Activated T-helper 17 cell treated with anti-CD3 and anti-CD28 coated beads, Interleukin-2, amount 50 U/mL, for 72 hours (primary cell): ENCODE results near the gene FSTL4. TPM values are rescaled to one million over a fixed set of nuclear protein-coding genes. Genes with fewer than 3 reads are reported as not detected.

ENCODE experiments used
- ATAC-seq: fragments of 150-1000 bp; cut with Tn5 transposase; replicated peaks from 2 replicates; pipeline ENCODE4 v1.10.0; 2021; ENCODE audit warnings: mild to moderate bottlenecking, moderate library complexity
- H3K27ac Mint-ChIP-seq: one replicate; pipeline ENCODE4 v1.8.0; 2022; ENCODE audit warnings: mixed read lengths
- H3K27me3 Mint-ChIP-seq: one replicate; pipeline ENCODE4 v1.8.0; 2022; ENCODE audit warnings: mixed read lengths
- H3K36me3 Mint-ChIP-seq: one replicate; pipeline ENCODE4 v1.8.0; 2022; ENCODE audit warnings: low read depth, mild to moderate bottlenecking, mixed read lengths
- H3K4me1 Mint-ChIP-seq: one replicate; pipeline ENCODE4 v1.8.0; 2022; ENCODE audit warnings: mixed read lengths
- H3K4me3 Mint-ChIP-seq: one replicate; pipeline ENCODE4 v1.8.0; 2022; ENCODE audit warnings: mild to moderate bottlenecking, mixed read lengths
- H3K9me3 Mint-ChIP-seq: one replicate; pipeline ENCODE4 v1.8.0; 2022; ENCODE audit warnings: mixed read lengths
- total RNA-seq, 2 donors: library from RNA; stranded (reverse); gene quantifications; one replicate each; pipeline ENCODE4 v1.2.3, GENCODE V29; 2022

Gene FSTL4
- total RNA-seq, 2 donors from 2014 or later: 0.24 TPM; not detected in 1

DNA sequence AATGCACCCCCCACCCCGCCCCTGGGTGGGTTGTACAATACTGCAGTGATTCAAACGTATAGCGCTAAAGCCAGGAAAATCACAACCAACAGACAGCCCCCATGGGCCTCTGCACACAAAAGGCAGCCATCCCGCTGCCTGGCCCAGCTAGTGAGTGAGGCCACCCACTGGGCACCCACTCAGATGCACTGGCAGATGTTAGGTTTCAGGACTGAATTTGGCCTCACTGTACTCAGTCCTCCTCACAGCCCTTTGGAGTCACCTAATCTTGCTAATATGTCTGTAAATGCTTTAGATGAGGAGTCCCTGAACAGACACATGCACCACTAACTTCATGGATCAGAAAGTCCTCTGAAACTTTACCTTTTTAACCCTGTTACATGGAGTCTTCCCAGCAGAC lies 87.7 kb downstream of the FSTL4 start:
- Mint-ChIP-seq H3K36me3 (no peaks in the 10 kb centered on the region), H3K4me3 (no peak overlapping the region), H3K9me3 (no peaks in the 10 kb centered on the region)

DNA sequence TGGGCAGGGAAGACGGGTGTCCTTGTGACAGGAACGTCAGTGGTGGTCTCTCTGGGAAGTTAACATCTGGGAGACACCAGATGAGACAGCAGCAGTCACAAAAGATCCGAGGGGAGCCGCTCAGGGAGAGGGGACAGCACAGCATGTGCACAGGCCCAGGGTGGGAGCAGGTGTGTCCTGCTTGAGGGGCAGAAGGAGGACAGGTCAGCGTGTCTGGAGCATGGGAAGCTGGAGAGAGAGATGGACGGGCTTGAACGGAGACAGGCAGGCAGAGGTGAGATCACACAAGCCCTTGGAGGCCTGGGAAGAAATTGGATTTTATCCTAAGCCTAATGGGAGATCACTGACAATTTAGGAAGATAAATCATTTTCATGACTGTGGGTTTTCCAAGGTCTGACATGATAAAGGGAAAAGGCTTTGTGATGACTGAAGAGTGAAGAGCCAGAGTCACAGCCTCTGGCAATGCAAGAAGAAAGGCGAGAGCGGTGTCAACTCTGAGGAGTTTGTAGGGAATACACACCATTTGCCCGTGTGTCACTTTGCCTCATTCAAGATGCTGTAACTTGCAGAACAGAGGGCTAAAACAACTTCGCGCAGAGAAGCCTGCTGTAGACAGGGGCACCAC lies 88.3 kb downstream of the FSTL4 start:
- H3K9me3 Mint-ChIP-seq: no peaks in the 10 kb centered on the region
- peaks cover 9% of the 10 kb centered on the region for H3K27me3 Mint-ChIP-seq
- H3K4me1 Mint-ChIP-seq: no peaks in the 10 kb centered on the region
- H3K4me3 Mint-ChIP-seq: no peak overlapping the region
- H3K27ac Mint-ChIP-seq: no peak overlapping the region
- no peak for ATAC-seq
- H3K36me3 Mint-ChIP-seq: no peaks in the 10 kb centered on the region

More for the DNA sequence above, 87.7 kb downstream of the FSTL4 start:
- no peaks in the 10 kb centered on the region for H3K4me1 Mint-ChIP-seq
- ATAC-seq: no peak
- peaks cover 9% of the 10 kb centered on the region for H3K27me3 Mint-ChIP-seq
- H3K27ac Mint-ChIP-seq: no peak overlapping the region

DNA sequence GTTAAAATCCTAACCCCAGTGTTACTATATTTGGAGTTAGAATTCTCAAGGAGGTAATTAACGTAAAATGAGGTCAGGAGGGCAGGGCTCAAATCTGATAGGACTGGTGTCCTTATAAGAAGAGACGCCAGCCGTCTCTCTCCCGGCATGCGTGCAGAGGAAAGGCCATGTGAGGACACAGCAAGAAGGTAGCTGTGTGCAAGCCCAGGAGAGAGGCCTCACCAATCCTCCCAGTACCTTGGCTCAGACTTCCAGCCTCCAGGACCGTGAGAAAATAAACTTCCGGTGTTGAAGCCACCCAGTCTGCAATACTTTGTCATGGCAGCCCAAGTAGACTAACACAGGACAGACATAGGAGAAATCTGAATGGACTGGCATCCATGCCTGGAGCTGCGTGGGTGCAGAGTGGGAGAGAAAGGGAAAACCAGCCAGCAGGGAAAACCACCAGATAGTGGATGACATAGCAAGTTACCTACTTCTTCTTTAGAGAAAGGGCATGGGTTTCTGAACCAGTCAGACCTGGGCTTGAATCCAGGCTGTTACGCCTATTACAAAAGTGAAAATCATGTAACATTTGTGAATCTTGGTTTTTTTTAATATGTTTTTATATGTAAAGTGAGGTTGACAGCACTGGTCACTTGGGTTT lies 89.2 kb downstream of the FSTL4 start:
- H3K4me3 Mint-ChIP-seq: no peak overlapping the region
- H3K36me3 Mint-ChIP-seq: no peaks in the 10 kb centered on the region
- no peak for ATAC-seq
- H3K9me3 Mint-ChIP-seq: no peaks in the 10 kb centered on the region
- H3K27me3 Mint-ChIP-seq: peaks cover 9% of the 10 kb centered on the region
- no peak overlapping the region for H3K27ac Mint-ChIP-seq
- no peaks in the 10 kb centered on the region for H3K4me1 Mint-ChIP-seq

DNA sequence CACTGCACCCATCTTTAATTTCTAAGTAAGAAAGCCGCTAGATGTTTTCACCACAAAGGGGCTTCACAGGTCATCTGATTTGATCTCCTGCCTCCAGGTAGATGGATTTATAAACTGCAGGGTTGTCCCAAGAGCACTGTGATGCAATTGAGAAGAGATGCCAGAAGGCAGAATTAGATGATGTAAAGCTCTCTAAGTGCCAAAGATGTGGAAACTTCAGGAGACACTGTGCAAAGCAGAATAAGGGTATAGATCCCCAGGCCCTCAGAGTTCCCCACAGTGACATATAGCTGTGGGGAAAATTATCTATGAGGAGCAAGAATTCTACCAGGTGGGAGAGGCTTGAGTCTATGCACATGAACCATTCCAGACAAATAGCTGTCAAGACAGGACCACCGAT lies 90.5 kb downstream of the FSTL4 start:
- H3K27me3 Mint-ChIP-seq: peaks cover 9% of the 10 kb centered on the region
- no peak overlapping the region for H3K4me3 Mint-ChIP-seq
- H3K9me3 Mint-ChIP-seq: no peaks in the 10 kb centered on the region

DNA sequence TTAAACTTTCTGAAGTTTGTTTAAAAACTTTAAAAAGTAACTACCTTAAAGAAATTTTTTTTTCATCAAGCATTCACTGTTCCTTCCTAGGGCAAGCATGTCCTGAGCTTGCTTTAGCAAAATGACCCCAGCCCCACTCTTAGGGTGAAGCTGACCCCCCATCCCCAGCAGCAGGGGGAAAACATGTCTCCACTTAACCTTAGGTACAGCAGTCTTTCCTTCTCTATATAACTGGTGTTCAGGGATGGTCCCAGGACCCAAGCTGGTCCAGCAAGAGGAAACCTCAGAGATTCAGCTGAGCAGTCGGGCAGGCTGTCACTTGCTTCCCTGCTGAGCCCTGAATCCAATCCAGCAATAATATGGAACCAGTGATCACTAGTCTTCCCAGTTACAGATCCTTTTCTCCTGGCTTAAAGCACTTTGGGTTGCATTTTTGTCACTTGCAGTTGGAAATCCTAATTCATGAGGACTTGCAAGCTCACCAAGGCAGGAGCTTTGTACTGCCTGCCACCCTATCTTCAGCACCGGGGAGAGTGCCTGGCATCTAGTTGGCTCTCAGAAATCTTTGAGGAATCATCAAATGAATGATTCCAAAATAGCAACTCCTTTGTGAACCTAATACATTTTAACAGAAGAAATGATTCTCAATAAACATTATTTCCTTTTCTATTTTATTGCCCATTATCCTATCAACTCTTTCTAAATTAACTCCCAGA lies 91.2 kb downstream of the FSTL4 start:
- Mint-ChIP-seq H3K9me3 (no peaks in the 10 kb centered on the region), H3K4me3 (no peak overlapping the region), H3K4me1 (no peaks in the 10 kb centered on the region), H3K36me3 (no peaks in the 10 kb centered on the region), H3K27ac (no peak overlapping the region), H3K27me3 (peaks cover 9% of the 10 kb centered on the region)
- ATAC-seq: no peak

More for the DNA sequence above, 90.5 kb downstream of the FSTL4 start:
- Mint-ChIP-seq H3K36me3 (no peaks in the 10 kb centered on the region), H3K27ac (no peak overlapping the region), H3K4me1 (no peaks in the 10 kb centered on the region)
- no peak for ATAC-seq

DNA sequence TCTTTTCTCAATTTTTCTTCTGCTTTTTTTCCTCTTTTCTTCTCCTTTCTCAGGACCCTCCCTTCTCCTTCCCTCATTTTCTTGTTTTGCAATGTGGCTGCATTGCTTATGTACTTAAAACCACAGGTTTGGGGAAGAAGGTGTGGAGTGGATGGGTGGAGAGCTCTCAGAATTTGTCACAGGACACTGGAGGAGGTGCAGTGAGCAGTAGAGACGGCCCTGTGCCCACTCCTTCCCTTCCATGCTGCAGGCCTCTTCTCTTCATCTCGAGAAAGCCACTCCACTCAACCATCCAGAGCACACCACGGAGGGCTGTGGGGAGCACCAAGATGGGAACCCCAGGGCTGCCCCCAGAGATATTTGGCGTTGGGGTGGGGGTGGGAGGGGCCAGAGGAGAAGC lies 92.3 kb downstream of the FSTL4 start:
- Mint-ChIP-seq H3K4me3 (no peak overlapping the region), H3K27ac (no peak overlapping the region), H3K4me1 (no peaks in the 10 kb centered on the region), H3K27me3 (peaks cover 9% of the 10 kb centered on the region), H3K36me3 (no peaks in the 10 kb centered on the region), H3K9me3 (no peaks in the 10 kb centered on the region)
- ATAC-seq: no peak

DNA sequence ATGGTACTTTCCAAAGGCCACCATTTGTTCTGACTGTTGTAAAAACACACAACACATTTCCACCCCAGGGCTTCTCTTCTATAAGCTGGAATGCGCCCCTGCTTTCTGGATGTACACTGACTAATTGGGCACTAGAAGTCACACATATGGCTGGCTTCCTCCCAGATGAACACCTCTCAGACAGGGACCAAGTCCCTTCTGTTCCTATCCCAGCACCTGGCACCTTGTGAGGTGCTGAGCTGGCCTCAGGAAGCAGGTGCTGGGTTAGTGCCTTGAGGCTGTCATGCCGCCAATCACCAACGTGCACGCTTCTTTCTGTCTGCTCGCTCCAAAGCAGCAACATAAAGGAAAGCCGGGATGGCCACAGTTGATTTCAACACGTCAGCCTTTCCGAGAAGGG lies 93.2 kb downstream of the FSTL4 start:
- Mint-ChIP-seq H3K4me1 (no peaks in the 10 kb centered on the region), H3K27me3 (peaks cover 8% of the 10 kb centered on the region), H3K27ac (no peak overlapping the region), H3K36me3 (no peaks in the 10 kb centered on the region), H3K9me3 (no peaks in the 10 kb centered on the region), H3K4me3 (no peak overlapping the region)
- ATAC-seq: no peak

DNA sequence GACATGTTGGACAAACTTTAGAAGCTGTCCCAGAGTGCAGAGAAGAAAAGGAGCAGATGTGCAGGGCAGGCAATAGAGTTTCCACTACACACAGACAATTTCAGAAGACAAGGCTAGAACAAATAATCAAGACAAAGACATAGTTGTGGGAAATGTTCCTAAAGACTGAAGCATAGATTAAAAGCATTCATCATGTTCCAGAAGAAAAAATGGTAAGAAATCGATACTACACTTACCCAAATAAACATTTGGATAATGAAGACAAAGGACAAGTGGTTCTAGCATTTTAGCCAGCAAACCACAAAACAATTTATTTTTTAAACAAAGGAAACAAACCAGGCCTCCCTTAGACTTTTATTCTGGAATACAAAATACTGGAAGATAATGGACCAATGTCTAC lies 97.9 kb downstream of the FSTL4 start:
- no peaks in the 10 kb centered on the region for H3K9me3 Mint-ChIP-seq
- no peak for ATAC-seq
- no peak overlapping the region for H3K4me3 Mint-ChIP-seq
- H3K4me1 Mint-ChIP-seq: peaks cover under 1% of the 10 kb centered on the region
- H3K27me3 Mint-ChIP-seq: peaks cover 8% of the 10 kb centered on the region
- H3K27ac Mint-ChIP-seq: no peak overlapping the region
- H3K36me3 Mint-ChIP-seq: no peaks in the 10 kb centered on the region

DNA sequence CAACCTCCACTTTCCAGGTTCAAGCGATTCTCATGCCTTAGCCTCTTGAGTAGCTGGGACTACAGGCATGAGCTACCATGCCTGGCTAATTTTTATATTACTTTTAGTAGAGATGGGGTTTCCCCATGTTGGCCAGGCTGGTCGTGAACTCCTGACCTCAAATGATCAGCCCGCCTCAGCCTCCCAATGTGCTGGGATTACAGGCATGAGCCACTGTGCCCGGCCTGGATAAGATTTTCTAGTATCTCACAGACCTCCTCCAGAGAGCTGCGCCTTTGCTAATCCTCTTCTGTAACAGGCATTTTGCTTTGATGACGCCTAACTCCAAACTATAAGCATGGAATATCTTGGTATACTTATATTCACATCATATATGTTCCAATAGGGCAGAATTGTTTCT lies 99.4 kb downstream of the FSTL4 start:
- H3K27me3 Mint-ChIP-seq: peaks cover 8% of the 10 kb centered on the region
- no peak for ATAC-seq
- peaks cover 6% of the 10 kb centered on the region for H3K4me1 Mint-ChIP-seq
- H3K4me3 Mint-ChIP-seq: no peak overlapping the region
- H3K27ac Mint-ChIP-seq: no peak overlapping the region
- H3K36me3 Mint-ChIP-seq: no peaks in the 10 kb centered on the region
- H3K9me3 Mint-ChIP-seq: no peaks in the 10 kb centered on the region

DNA sequence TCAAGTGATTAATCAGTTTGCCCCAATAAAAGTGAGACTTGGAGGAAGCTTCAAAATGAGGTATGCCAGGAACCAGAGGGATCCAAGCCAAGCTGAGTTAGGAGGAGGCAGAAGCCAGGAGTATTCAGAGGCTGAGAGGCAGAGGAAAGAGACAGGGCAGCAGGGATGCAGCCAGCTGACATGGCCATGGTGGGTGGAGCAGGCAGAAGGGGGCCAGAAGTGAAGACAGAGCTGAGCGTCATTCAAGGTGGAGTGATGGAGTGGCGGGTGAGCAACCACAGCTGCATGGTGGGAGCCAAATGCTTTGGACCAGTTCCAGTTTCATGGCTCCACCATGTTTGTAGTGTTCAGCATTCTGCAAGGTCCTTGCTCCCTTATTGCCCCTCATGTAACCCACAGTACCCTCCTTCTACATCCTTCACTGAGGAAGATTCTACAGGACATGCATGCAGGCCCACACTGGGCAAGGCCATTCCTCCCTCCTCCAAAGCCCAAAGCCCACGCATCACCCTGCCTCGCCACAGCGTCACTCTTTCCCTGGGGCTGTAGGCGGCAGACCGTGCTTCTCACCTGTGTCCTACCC lies 100.6 kb downstream of the FSTL4 start:
- no peak for ATAC-seq
- Mint-ChIP-seq H3K4me3 (no peak overlapping the region), H3K27me3 (peaks cover 8% of the 10 kb centered on the region), H3K36me3 (no peaks in the 10 kb centered on the region), H3K27ac (no peak overlapping the region), H3K4me1 (peaks cover 6% of the 10 kb centered on the region), H3K9me3 (no peaks in the 10 kb centered on the region)

DNA sequence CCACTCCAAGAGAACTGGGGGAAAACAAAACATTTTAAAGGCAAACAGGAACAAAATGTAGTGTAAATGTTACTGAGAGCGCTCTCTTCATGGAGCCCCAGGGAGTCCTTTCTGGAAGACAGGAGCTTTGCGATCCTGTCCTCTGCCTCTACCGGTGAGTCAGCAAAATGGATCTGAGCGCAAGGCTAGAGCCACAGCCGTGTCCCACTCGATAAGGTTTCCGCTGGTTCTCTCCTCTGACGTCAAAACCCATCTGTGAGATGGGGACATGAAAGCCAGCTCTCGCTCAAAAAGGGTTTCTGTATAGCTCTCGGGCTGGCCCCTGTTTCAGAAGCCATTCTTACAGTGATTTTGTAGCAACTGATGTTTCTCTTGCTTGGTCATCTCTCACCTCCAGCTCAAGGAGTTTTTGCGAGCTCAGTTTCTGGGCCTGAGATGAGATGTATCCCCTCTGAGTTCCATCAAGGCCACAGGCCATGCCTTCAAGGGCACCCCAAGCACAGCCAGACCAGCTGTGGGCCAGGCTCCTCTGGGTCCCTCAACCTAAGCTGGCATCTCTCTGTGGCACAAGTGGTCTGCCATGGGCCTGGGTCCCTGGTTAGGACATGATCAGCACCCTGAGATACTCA lies 101.6 kb downstream of the FSTL4 start:
- no peaks in the 10 kb centered on the region for H3K9me3 Mint-ChIP-seq
- peaks cover 6% of the 10 kb centered on the region for H3K4me1 Mint-ChIP-seq
- peaks cover 8% of the 10 kb centered on the region for H3K27me3 Mint-ChIP-seq
- H3K27ac Mint-ChIP-seq: no peak overlapping the region
- no peak overlapping the region for H3K4me3 Mint-ChIP-seq
- ATAC-seq: no peak
- no peaks in the 10 kb centered on the region for H3K36me3 Mint-ChIP-seq

DNA sequence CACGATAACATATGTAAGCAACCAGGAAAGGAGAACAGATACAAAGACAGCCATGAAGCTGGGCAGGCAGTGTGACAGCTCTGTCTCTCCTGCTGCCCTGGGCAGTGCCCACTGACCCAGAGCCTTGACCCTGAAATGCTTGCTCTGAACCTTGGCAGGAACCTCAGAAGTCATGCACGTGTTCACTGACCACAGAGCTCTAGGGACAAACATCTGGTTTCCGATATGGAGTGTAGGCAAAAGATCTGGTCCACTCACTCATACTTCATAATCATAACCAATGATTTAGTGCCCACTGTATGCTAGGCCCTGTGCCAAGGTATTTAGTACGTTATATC lies 102.6 kb downstream of the FSTL4 start:
- Mint-ChIP-seq H3K36me3 (no peaks in the 10 kb centered on the region), H3K27me3 (peaks cover 8% of the 10 kb centered on the region), H3K4me3 (no peak overlapping the region), H3K9me3 (no peaks in the 10 kb centered on the region), H3K27ac (no peak overlapping the region), H3K4me1 (peaks cover 6% of the 10 kb centered on the region)
- no peak for ATAC-seq

DNA sequence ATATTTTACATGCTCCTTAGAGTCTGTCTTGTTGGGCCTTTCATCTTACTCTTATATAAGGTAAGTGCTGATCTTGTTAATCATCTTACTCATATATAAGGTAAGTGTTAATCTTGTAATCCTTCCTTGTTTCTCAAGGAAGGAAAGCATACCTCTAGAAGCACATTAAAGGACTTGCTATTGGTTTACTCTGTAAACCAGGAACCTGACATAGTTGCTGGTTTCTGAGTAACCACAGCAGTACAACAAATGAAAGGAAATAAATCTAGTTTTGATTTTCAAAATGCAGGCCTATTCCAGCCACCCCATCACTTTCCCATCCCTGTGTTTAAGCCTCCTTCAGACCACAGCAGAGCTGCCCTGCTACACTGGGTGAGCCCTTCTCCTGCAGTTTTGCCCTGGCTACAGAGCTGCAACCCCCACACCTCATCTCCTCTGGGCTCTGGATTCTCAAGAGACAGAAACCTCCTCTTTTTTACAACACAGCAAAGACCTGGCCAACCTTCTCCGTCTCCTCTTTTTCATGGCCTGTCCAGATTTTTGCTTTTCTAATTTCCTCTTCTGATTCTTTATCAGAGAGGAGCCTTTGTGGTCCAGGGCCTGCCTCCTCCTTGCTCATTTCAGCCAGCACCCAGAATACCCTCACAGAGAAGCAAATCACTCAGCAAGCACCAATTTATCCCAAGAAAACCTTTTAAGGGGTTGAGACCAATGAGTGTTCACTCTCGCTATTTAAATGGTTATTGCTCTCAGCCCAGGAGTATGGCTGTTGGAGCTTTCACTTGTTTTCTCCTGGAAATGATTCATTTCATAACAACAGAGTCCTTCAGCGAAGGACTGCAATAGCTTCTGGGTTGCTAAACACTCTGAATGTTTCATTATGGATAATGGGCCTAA lies 103.2 kb downstream of the FSTL4 start:
- H3K27me3 Mint-ChIP-seq: peaks cover 8% of the 10 kb centered on the region
- H3K4me3 Mint-ChIP-seq: no peak overlapping the region
- ATAC-seq: peak; percentile 35
- H3K36me3 Mint-ChIP-seq: no peaks in the 10 kb centered on the region
- H3K27ac Mint-ChIP-seq: peak overlapping the region; percentile 42
- H3K4me1 Mint-ChIP-seq: peaks cover 6% of the 10 kb centered on the region
- H3K9me3 Mint-ChIP-seq: no peaks in the 10 kb centered on the region

DNA sequence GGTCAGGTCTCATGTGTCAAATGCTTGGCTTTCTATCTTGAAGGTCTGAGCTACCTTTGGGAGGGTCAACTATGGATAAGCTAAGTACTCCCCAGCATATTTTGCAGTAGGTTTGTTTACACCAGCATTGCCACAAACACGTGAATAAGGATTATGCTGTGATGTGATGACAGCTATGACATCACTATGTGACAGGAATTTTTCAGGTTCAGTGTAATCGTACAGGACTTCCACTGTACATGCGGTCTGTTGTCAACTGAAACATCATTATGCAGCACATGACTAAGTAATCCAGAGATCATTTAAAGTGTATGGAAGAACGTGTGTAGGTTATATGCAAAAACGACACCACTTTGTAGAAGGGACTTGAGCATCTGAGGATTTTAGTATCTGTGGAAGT lies 104.0 kb downstream of the FSTL4 start:
- H3K9me3 Mint-ChIP-seq: no peaks in the 10 kb centered on the region
- no peak for ATAC-seq
- H3K4me3 Mint-ChIP-seq: no peak overlapping the region
- peaks cover 6% of the 10 kb centered on the region for H3K4me1 Mint-ChIP-seq
- H3K36me3 Mint-ChIP-seq: no peaks in the 10 kb centered on the region
- H3K27me3 Mint-ChIP-seq: peaks cover 8% of the 10 kb centered on the region
- H3K27ac Mint-ChIP-seq: no peak overlapping the region
